Measurements from ENCODE around the gene TMEM8B. TPM values are rescaled to one million over a fixed set of nuclear protein-coding genes. Genes with fewer than 3 reads are reported as not detected.

The TMEM8B gene
- total and polyA plus RNA-seq, 10 of the 15 experiments (the other 5 are each of a cell fraction or from before 2014, with no cell fraction given) = 0.19 to 7.6 (median 2.5) TPM

- TF ChIP-seq ZBTB4 (CRISPR knock-in tag; IDR thresholded peaks at IDR 0.05) (no peak), NFYB (IDR thresholded peaks at IDR 0.05; ENCODE audit: insufficient read depth, low read depth, low read length) (0 out of 2 replicates have a peak, but pooled peaks have one; percentile 36), POLR2A (IDR thresholded peaks at IDR 0.05; ENCODE audit: low read depth, low read length) (peak; percentile 52; the same call in 1 of the 2 replicates), RELB (IDR thresholded peaks at IDR 0.05; ENCODE audit: low read depth) (peak; percentile 66; the same call in 1 of the 2 replicates), RFX5 (IDR thresholded peaks at IDR 0.05; ENCODE audit: low read depth, low read length) (no peak), HDAC2 (IDR thresholded peaks at IDR 0.05) (no peak), MTA2 (IDR thresholded peaks at IDR 0.05; ENCODE audit: low read depth) (0 out of 2 replicates have a peak, but pooled peaks have one; percentile 47), SUZ12 (IDR thresholded peaks at IDR 0.05; ENCODE audit: unreplicated experiment) (no peak), DPF2 (IDR thresholded peaks at IDR 0.05) (no peak; the same call in 1 of the 2 replicates), MYB (IDR thresholded peaks at IDR 0.05; ENCODE audit: borderline replicate concordance, low read depth, low read length) (no peak), PBX3 (IDR thresholded peaks at IDR 0.05; ENCODE audit: insufficient replicate concordance, low read depth, low read length) (peak; percentile 41), RBBP5 (conservative IDR thresholded peaks at IDR 0.05) (no peak)
- TF ChIP-seq, protein P1, sequence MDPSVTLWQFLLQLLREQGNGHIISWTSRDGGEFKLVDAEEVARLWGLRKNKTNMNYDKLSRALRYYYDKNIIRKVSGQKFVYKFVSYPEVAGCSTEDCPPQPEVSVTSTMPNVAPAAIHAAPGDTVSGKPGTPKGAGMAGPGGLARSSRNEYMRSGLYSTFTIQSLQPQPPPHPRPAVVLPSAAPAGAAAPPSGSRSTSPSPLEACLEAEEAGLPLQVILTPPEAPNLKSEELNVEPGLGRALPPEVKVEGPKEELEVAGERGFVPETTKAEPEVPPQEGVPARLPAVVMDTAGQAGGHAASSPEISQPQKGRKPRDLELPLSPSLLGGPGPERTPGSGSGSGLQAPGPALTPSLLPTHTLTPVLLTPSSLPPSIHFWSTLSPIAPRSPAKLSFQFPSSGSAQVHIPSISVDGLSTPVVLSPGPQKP (IDR thresholded peaks at IDR 0.05; ENCODE audit: low read depth, low read length) = peak; percentile 83
- TF ChIP-seq, protein P2, sequence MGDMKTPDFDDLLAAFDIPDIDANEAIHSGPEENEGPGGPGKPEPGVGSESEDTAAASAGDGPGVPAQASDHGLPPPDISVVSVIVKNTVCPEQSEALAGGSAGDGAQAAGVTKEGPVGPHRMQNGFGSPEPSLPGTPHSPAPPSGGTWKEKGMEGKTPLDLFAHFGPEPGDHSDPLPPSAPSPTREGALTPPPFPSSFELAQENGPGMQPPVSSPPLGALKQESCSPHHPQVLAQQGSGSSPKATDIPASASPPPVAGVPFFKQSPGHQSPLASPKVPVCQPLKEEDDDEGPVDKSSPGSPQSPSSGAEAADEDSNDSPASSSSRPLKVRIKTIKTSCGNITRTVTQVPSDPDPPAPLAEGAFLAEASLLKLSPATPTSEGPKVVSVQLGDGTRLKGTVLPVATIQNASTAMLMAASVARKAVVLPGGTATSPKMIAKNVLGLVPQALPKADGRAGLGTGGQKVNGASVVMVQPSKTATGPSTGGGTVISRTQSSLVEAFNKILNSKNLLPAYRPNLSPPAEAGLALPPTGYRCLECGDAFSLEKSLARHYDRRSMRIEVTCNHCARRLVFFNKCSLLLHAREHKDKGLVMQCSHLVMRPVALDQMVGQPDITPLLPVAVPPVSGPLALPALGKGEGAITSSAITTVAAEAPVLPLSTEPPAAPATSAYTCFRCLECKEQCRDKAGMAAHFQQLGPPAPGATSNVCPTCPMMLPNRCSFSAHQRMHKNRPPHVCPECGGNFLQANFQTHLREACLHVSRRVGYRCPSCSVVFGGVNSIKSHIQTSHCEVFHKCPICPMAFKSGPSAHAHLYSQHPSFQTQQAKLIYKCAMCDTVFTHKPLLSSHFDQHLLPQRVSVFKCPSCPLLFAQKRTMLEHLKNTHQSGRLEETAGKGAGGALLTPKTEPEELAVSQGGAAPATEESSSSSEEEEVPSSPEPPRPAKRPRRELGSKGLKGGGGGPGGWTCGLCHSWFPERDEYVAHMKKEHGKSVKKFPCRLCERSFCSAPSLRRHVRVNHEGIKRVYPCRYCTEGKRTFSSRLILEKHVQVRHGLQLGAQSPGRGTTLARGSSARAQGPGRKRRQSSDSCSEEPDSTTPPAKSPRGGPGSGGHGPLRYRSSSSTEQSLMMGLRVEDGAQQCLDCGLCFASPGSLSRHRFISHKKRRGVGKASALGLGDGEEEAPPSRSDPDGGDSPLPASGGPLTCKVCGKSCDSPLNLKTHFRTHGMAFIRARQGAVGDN (IDR thresholded peaks at IDR 0.05) = no peak; the same call in 1 of the 2 replicates
Measured at GRCh38 chr9:35812025-35812602, 16.9 kb upstream of the TMEM8B start, which contains the start of gene SPAG8 (continued).

All from GM12878 (cell line).